GM12892 (cell line): Measurements from ENCODE around the gene SIT1.

Source experiments
- POLR2A ChIP-seq: IDR thresholded peaks from 2 replicates; pipeline ENCODE4 v1.6.1; 2011; ENCODE audit warnings: low read depth, low read length, control low read depth
- POLR2AphosphoS5 ChIP-seq: IDR thresholded peaks from 2 replicates; pipeline ENCODE4 v1.6.1; 2011; ENCODE audit warnings: low read depth, low read length, control low read depth

- TF ChIP-seq POLR2AphosphoS5: no peak
- no peak for TF ChIP-seq POLR2A
Observed at GRCh38 chr9:35696520-35697215, 45.9 kb upstream of the SIT1 start.
